Astrocyte of the spinal cord (primary cell): ENCODE data around the gene RDH12.

ENCODE experiments used
- DNase-seq: peaks from one replicate; pipeline ENCODE4 v3.0.0; 2011; ENCODE audit warnings: low read depth, low spot score
- H3K4me3 ChIP-seq: 2 replicates; pipeline ENCODE4 v1.5.1; 2011; ENCODE audit warnings: low read depth, mild to moderate bottlenecking, low read length, moderate library complexity
- CTCF ChIP-seq: IDR thresholded peaks from 2 replicates; pipeline ENCODE4 v1.5.1; 2012; ENCODE audit warnings: low read depth, mild to moderate bottlenecking, low read length, inconsistent platforms
- in situ Hi-C: cut with HindIII; loops from 2 replicates; pipeline ENCODE4 v1.10.0; 2017; ENCODE audit warnings: low sequenced_read_pairs

RDH12 gene

GRCh38 chr14:67757175-67757574, 55.5 kb downstream of the RDH12 start:
- no peak overlapping the region for H3K4me3 ChIP-seq
- DNase-seq = no peak
- in situ Hi-C loops = no loop called here
- no peak for TF ChIP-seq CTCF

DNA sequence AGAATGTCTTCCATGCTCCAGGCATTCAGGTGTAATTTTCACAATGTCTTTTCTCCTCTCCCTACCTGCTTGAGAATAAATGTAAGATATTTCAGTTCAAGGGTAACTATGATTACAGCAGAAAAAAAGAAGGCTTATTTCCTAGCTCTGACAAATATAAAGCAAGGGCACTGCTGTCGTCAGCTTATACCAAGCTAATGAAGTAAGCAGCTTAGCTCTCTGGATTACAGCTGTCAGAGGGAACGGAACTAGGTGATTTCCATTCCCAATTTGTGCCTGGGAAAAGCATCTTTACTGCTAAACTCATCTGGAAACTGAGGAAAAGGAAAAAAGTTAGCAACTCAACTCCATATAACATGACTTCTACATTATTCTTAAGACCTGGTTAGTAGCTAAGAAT, 58.2 kb downstream of the RDH12 start:
- no peak for TF ChIP-seq CTCF
- no peak overlapping the region for H3K4me3 ChIP-seq
- in situ Hi-C loops = no loop called here
- DNase-seq = no peak

DNA sequence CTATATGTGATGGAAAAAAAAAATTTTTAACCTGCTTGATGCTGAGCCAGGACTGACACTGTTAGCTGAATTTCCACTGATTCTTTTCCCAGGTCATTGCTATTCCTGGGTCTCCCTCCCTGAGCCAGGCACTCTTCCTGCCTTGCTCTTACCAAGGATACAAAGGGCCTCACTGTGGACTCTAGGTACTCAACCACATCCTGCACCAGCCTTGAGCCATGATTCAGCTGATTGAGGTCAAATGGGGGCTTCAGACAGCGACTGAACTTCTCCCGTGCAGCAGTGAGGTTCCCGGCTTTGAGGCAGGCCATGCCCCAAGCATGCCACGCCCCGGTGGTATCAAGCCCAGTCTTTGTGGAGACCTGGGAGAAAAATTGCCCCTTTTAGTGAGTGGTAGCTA, 60.4 kb downstream of the RDH12 start:
- in situ Hi-C loops = no loop called here
- no peak for DNase-seq
- TF ChIP-seq CTCF = no peak
- no peak overlapping the region for H3K4me3 ChIP-seq

GRCh38 chr14:67763158-67763822, 61.6 kb downstream of the RDH12 start:
- H3K4me3 ChIP-seq = no peak overlapping the region

DNA sequence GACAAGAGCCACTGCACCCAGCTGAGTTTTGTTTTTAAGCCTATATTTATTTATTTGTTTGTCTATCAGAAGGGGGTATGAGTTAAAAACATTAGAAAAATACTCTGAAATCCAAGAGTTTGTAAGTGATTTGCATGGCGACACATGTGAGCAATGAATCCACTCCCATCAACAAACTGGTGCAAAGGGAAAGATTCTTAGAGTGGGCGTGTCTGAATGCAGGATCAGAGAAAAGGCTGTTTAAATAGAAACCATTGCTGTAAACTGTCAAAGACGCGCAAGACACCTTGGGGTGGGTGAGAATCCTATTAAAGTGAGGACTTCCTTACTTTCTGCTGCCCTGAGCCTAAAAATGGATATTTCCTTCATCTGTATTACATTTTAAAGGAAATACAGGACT, 62.8 kb downstream of the RDH12 start:
- H3K4me3 ChIP-seq = no peak overlapping the region
- no peak for TF ChIP-seq CTCF
- in situ Hi-C loops = no loop called here
- no peak for DNase-seq

More at GRCh38 chr14:67763158-67763822, 61.6 kb downstream of the RDH12 start:
- no peak for DNase-seq
- no peak for TF ChIP-seq CTCF
- in situ Hi-C loops = no loop called here

- in situ Hi-C loops = no loop called here
- no peak overlapping the region for H3K4me3 ChIP-seq
- no peak for TF ChIP-seq CTCF
- DNase-seq = no peak
Measured at GRCh38 chr14:67765192-67765834, 63.6 kb downstream of the RDH12 start.
